H9 (cell line): ENCODE data around the gene ATRN. TPM values are rescaled to one million over a fixed set of nuclear protein-coding genes. Genes with fewer than 3 reads are reported as not detected.

Source experiments
- DNase-seq: peaks from one replicate; pipeline ENCODE4 v3.0.0-alpha.2; 2017
- H2AFZ ChIP-seq: one replicate; pipeline ENCODE4 v1.6.1; 2013; ENCODE audit warnings: mild to moderate bottlenecking, low read length, control low read depth, moderate library complexity
- H2AK5ac ChIP-seq: 2 replicates; pipeline ENCODE4 v1.6.1; 2013; ENCODE audit warnings: low read length, control low read depth, mixed read lengths; ENCODE audit not compliant: insufficient read length
- H2BK120ac ChIP-seq: one replicate; pipeline ENCODE4 v1.6.1; 2013; ENCODE audit warnings: low read depth, mild to moderate bottlenecking, low read length, control low read depth, inconsistent platforms; ENCODE audit not compliant: poor library complexity, severe bottlenecking
- H2BK12ac ChIP-seq: 2 replicates; pipeline ENCODE4 v1.6.1; 2013; ENCODE audit warnings: low read length, control low read depth, mixed read lengths, low read depth; ENCODE audit not compliant: insufficient read length
- H2BK15ac ChIP-seq: 2 replicates; pipeline ENCODE4 v1.6.1; 2013; ENCODE audit warnings: low read depth, low read length, control low read depth
- H2BK20ac ChIP-seq: one replicate; pipeline ENCODE4 v1.6.1; 2013; ENCODE audit warnings: low read depth, mild to moderate bottlenecking, low read length, control low read depth, inconsistent platforms; ENCODE audit not compliant: poor library complexity, severe bottlenecking
- H2BK5ac ChIP-seq: 2 replicates; pipeline ENCODE4 v1.6.1; 2013; ENCODE audit warnings: low read length, control low read depth, mixed read lengths; ENCODE audit not compliant: insufficient read length
- H3K14ac ChIP-seq: 2 replicates; pipeline ENCODE4 v1.6.1; 2013; ENCODE audit warnings: low read length, control low read depth; ENCODE audit not compliant: insufficient read depth
- H3K18ac ChIP-seq: 2 replicates; pipeline ENCODE4 v1.6.1; 2013; ENCODE audit warnings: low read depth, mild to moderate bottlenecking, mixed read lengths, low read length, control low read depth; ENCODE audit not compliant: insufficient read length
- H3K23ac ChIP-seq: 2 replicates; pipeline ENCODE4 v1.6.1; 2013; ENCODE audit warnings: low read length, control low read depth, mixed read lengths, low read depth; ENCODE audit not compliant: insufficient read length
- H3K23me2 ChIP-seq: 2 replicates; pipeline ENCODE4 v1.6.1; 2013; ENCODE audit warnings: low read depth, mild to moderate bottlenecking, mixed read lengths, low read length, control low read depth; ENCODE audit not compliant: insufficient read length, poor library complexity, severe bottlenecking
- H3K27ac ChIP-seq: 2 replicates; pipeline ENCODE4 v1.5.1; 2013; ENCODE audit warnings: low read length, control low read depth, mixed read lengths, low read depth; ENCODE audit not compliant: insufficient read length
- H3K27me3 ChIP-seq: 2 replicates; pipeline ENCODE4 v1.6.1; 2013; ENCODE audit warnings: low read length, control low read depth, inconsistent platforms; ENCODE audit not compliant: insufficient read depth
- H3K4ac ChIP-seq: 2 replicates; pipeline ENCODE4 v1.6.1; 2013; ENCODE audit warnings: low read depth, mild to moderate bottlenecking, control low read depth, inconsistent platforms, low read length, moderate library complexity
- H3K4me1 ChIP-seq: 2 replicates; pipeline ENCODE4 v1.6.1; 2013; ENCODE audit warnings: low read length, control low read depth, inconsistent platforms; ENCODE audit not compliant: insufficient read depth
- H3K4me2 ChIP-seq: 2 replicates; pipeline ENCODE4 v1.6.1; 2013; ENCODE audit warnings: low read length, control low read depth, mixed read lengths; ENCODE audit not compliant: insufficient read length, insufficient read depth
- H3K56ac ChIP-seq: 2 replicates; pipeline ENCODE4 v1.6.1; 2013; ENCODE audit warnings: low read depth, mild to moderate bottlenecking, mixed read lengths, low read length, control low read depth; ENCODE audit not compliant: insufficient read length
- H3K79me1 ChIP-seq: 2 replicates; pipeline ENCODE4 v1.6.1; 2013; ENCODE audit warnings: low read depth, mild to moderate bottlenecking, moderate library complexity, low read length, control low read depth, inconsistent platforms; ENCODE audit not compliant: insufficient read depth, poor library complexity, severe bottlenecking
- H3K79me2 ChIP-seq: 2 replicates; pipeline ENCODE4 v1.6.1; 2013; ENCODE audit warnings: low read length, control low read depth, inconsistent platforms; ENCODE audit not compliant: insufficient read depth
- H3K9ac ChIP-seq: 2 replicates; pipeline ENCODE4 v1.6.1; 2013; ENCODE audit warnings: low read length, control low read depth, mixed read lengths; ENCODE audit not compliant: insufficient read length; ENCODE audit errors: extremely low read depth
- H3K9me3 ChIP-seq: one replicate; pipeline ENCODE4 v1.6.1; 2013; ENCODE audit warnings: low read depth, low read length, inconsistent platforms; ENCODE audit not compliant: control insufficient read depth
- H3T11ph ChIP-seq: one replicate; pipeline ENCODE4 v1.6.1; 2013; ENCODE audit warnings: mild to moderate bottlenecking, low read length, control low read depth, inconsistent platforms
- H4K20me1 ChIP-seq: one replicate; pipeline ENCODE4 v1.6.1; 2013; ENCODE audit not compliant: control insufficient read depth, insufficient read length, insufficient read depth
- H4K5ac ChIP-seq: 2 replicates; pipeline ENCODE4 v1.6.1; 2013; ENCODE audit warnings: low read depth, mild to moderate bottlenecking, mixed read lengths, low read length, control low read depth; ENCODE audit not compliant: insufficient read length
- H4K8ac ChIP-seq: replicated peaks from 2 replicates; pipeline ENCODE4 v1.6.1; 2013; ENCODE audit warnings: low read length, control low read depth, mixed read lengths, low read depth; ENCODE audit not compliant: insufficient read length
- H4K91ac ChIP-seq: 2 replicates; pipeline ENCODE4 v1.6.1; 2013; ENCODE audit warnings: low read depth, mild to moderate bottlenecking, moderate library complexity, mixed read lengths, low read length, control low read depth; ENCODE audit not compliant: insufficient read length
- H3K27ac Mint-ChIP-seq, 3 experiments: 2 replicates in 2 of 3; 3 replicates in 1 of 3; pipeline ENCODE4 v1.8.0; 2020 to 2021; ENCODE audit warnings: mixed read lengths in 3 of 3, mild to moderate bottlenecking in 1 of 3, moderate library complexity in 1 of 3
- H3K27me3 Mint-ChIP-seq: 2 replicates; pipeline ENCODE4 v1.8.0; 2021; ENCODE audit warnings: low read depth, mild to moderate bottlenecking, moderate library complexity, mixed read lengths
- H3K36me3 Mint-ChIP-seq, 3 experiments: 2 replicates in 2 of 3; 3 replicates in 1 of 3; pipeline ENCODE4 v1.8.0; 2020 to 2021; ENCODE audit warnings: low read depth in 3 of 3, mixed read lengths in 3 of 3; ENCODE audit not compliant: insufficient read depth in 1 of 3
- H3K4me1 Mint-ChIP-seq, 2 experiments: 2 replicates each; pipeline ENCODE4 v1.8.0; 2020; ENCODE audit warnings: mixed read lengths in 2 of 2
- H3K4me3 Mint-ChIP-seq, 2 experiments: 2 replicates in 1 of 2; 3 replicates in 1 of 2; pipeline ENCODE4 v1.8.0; 2020 to 2021; ENCODE audit warnings: mild to moderate bottlenecking in 2 of 2, mixed read lengths in 2 of 2, moderate library complexity in 1 of 2
- H3K9me3 Mint-ChIP-seq, 2 experiments: 2 replicates in 1 of 2; 3 replicates in 1 of 2; pipeline ENCODE4 v1.8.0; 2020; ENCODE audit warnings: mild to moderate bottlenecking in 2 of 2, mixed read lengths in 2 of 2, moderate library complexity in 1 of 2
- WGBS: extraction: QIAGEN DNeasy Blood & Tissue Kit; methylation state at CpG from one replicate; pipeline ENCODE4 v1.1.7; 2013; ENCODE audit warnings: missing lambda C conversion rate, low lambda C conversion rate, mixed read lengths; ENCODE audit not compliant: insufficient read length; ENCODE audit errors: extremely low coverage; 5-methylcytosine and 5-hydroxymethylcytosine counted together
- total RNA-seq: library from RNA; stranded (reverse); gene quantifications from 2 replicates; pipeline ENCODE4 v1.2.1, GENCODE V29; 2021
- TF ChIP-seq, protein P1 (sequence below): fragments of 200-600 bp; sonication (generic); conservative IDR thresholded peaks from 3 replicates; pipeline ENCODE4 v1.8.0; 2021; ENCODE audit warnings: antibody characterized with exemption, mild to moderate bottlenecking

Gene ATRN
- total RNA-seq, 1 experiment from 2014 or later = 23.1 TPM

DNA sequence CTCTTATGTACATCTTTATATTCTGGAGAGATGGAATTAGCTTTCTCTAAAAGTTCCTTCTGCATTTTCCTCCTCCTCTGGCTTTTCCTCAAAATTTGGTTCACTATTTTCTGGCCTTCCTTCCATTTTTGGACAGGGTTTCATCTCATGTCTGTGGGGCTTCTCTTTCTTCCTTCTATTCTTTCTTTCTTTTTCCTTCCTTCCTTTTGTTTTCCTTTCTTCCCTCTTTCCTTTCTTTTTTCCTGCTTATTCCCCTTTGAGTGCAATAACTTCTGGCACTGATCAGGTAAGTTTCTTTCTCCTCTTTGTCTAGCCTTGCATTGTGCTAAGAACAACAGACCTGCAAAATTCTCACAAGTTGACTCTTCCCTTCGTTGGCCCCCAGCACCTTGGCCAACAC, 5.5 kb upstream of the ATRN start:
- H2BK20ac ChIP-seq = no peak overlapping the region
- no peaks in the 10 kb centered on the region for H3K36me3 Mint-ChIP-seq
- no peak overlapping the region for H3K56ac ChIP-seq
- H3K79me1 ChIP-seq = no peaks in the 10 kb centered on the region
- no peak overlapping the region for H2BK120ac ChIP-seq
- no peak overlapping the region for H3K9ac ChIP-seq
- no peaks in the 10 kb centered on the region for H3K4me1 ChIP-seq
- H3T11ph ChIP-seq = no peak overlapping the region
- H3K9me3 ChIP-seq = no peaks in the 10 kb centered on the region
- TF ChIP-seq, protein P1, sequence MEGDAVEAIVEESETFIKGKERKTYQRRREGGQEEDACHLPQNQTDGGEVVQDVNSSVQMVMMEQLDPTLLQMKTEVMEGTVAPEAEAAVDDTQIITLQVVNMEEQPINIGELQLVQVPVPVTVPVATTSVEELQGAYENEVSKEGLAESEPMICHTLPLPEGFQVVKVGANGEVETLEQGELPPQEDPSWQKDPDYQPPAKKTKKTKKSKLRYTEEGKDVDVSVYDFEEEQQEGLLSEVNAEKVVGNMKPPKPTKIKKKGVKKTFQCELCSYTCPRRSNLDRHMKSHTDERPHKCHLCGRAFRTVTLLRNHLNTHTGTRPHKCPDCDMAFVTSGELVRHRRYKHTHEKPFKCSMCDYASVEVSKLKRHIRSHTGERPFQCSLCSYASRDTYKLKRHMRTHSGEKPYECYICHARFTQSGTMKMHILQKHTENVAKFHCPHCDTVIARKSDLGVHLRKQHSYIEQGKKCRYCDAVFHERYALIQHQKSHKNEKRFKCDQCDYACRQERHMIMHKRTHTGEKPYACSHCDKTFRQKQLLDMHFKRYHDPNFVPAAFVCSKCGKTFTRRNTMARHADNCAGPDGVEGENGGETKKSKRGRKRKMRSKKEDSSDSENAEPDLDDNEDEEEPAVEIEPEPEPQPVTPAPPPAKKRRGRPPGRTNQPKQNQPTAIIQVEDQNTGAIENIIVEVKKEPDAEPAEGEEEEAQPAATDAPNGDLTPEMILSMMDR = no peak
- H3K27ac Mint-ChIP-seq = no peak overlapping the region
- H2BK5ac ChIP-seq = no peak overlapping the region
- H3K4me2 ChIP-seq = no peak overlapping the region
- peaks cover under 1% of the 10 kb centered on the region for H3K23me2 ChIP-seq
- no peaks in the 10 kb centered on the region for H3K9me3 Mint-ChIP-seq
- H3K23ac ChIP-seq = no peak overlapping the region
- H3K27me3 Mint-ChIP-seq = peaks cover 57% of the 10 kb centered on the region
- H3K79me2 ChIP-seq = no peaks in the 10 kb centered on the region
- no peak overlapping the region for H3K27ac ChIP-seq
- H4K91ac ChIP-seq = no peak overlapping the region
- no peaks in the 10 kb centered on the region; the same call in 1 of the 2 replicates for H3K27me3 ChIP-seq
- H3K4me1 Mint-ChIP-seq = peaks cover 8 to 10% of the 10 kb centered on the region in 2 experiments
- H3K18ac ChIP-seq = no peak overlapping the region
- no peak overlapping the region for H2BK15ac ChIP-seq
- no peak overlapping the region for H2BK12ac ChIP-seq
- H4K20me1 ChIP-seq = no peaks in the 10 kb centered on the region
- no peak overlapping the region for H3K14ac ChIP-seq
- H3K4ac ChIP-seq = no peak overlapping the region
- no peak overlapping the region for H4K8ac ChIP-seq
- no peak overlapping the region for H3K4me3 Mint-ChIP-seq
- WGBS = no CpG with 5 or more reads among the region's 1 CpG
- no peak overlapping the region for H2AFZ ChIP-seq
- H4K5ac ChIP-seq = no peak overlapping the region
- no peak for DNase-seq
- no peak overlapping the region for H2AK5ac ChIP-seq
